HG03064 (cell line): ENCODE measurements around the gene ABCG4.
"Not testable (repeated sequence)": the region's sequence is repeated elsewhere in the genome, so short reads cannot be mapped to it uniquely, and the experiment has no call there.

ENCODE experiments used
- ATAC-seq: cut with Tn5 transposase; IDR thresholded peaks from one replicate; pipeline ENCODE4 v1.9.1; 2021; ENCODE audit warnings: low read depth; ENCODE audit not compliant: unreplicated experiment

The ABCG4 gene

GRCh38 chr11:119115484-119116234 is 33.2 kb upstream of the ABCG4 start:
- ATAC-seq = no peak

- ATAC-seq = no peak
Observed at GRCh38 chr11:119116235-119116594, 32.6 kb upstream of the ABCG4 start.

GRCh38 chr11:119116601-119117000 is 32.3 kb upstream of the ABCG4 start:
- ATAC-seq = no peak

- ATAC-seq = no peak
Observed at GRCh38 chr11:119117004-119117706, 31.7 kb upstream of the ABCG4 start.

- no peak for ATAC-seq
Observed at GRCh38 chr11:119118227-119118626, 30.6 kb upstream of the ABCG4 start.

- no peak for ATAC-seq
Observed at GRCh38 chr11:119118946-119119345, 29.9 kb upstream of the ABCG4 start.

GRCh38 chr11:119120639-119121007 is 28.2 kb upstream of the ABCG4 start:
- ATAC-seq = no peak

- peak; percentile 97 for ATAC-seq
Observed at GRCh38 chr11:119121008-119121810, 27.6 kb upstream of the ABCG4 start, which contains the start of gene HINFP. TSS of gene HINFP (plus strand) at chr11:119121580. CDS start at chr11:119126945, 5,365 bp downstream.

GRCh38 chr11:119121811-119122124 is 27.1 kb upstream of the ABCG4 start:
- ATAC-seq = peak; percentile 13

- no peak for ATAC-seq
Observed at GRCh38 chr11:119125821-119126220, 23.0 kb upstream of the ABCG4 start.

- ATAC-seq = no peak
Observed at GRCh38 chr11:119126675-119127268, 22.1 kb upstream of the ABCG4 start.

GRCh38 chr11:119130662-119131061 is 18.2 kb upstream of the ABCG4 start:
- ATAC-seq = no peak

GRCh38 chr11:119134389-119134978 is 14.4 kb upstream of the ABCG4 start:
- no peak for ATAC-seq

GRCh38 chr11:119139276-119139675 is 9.6 kb upstream of the ABCG4 start:
- ATAC-seq = not testable (repeated sequence)

GRCh38 chr11:119144825-119145486 is 3.9 kb upstream of the ABCG4 start:
- no peak for ATAC-seq

GRCh38 chr11:119145551-119145950 is 3.3 kb upstream of the ABCG4 start:
- ATAC-seq = no peak

GRCh38 chr11:119147604-119148333 is 1.1 kb upstream of the ABCG4 start:
- no peak for ATAC-seq

GRCh38 chr11:119148720-119149017 is 183 bp upstream of the ABCG4 start:
- no peak for ATAC-seq

- ATAC-seq = no peak
Observed at GRCh38 chr11:119149786-119150275, 979 bp downstream of the ABCG4 start.

- no peak for ATAC-seq
Observed at GRCh38 chr11:119152043-119152442, 3.2 kb downstream of the ABCG4 start.
